Tibial artery (tissue), 4 donors: Measurements from ENCODE around the gene STX19.
"Not testable (repeated sequence)": the region's sequence is repeated elsewhere in the genome, so short reads cannot be mapped to it uniquely, and the experiment has no call there.

Experiments used
- DNase-seq, 2 donors: peaks; one replicate each; pipeline ENCODE4 v3.0.0-alpha.2; 2019
- H3K27ac ChIP-seq, 2 donors: fragments of 200-600 bp; sonication (generic) in 1 of 2; 1 replicate in 1 of 2; 2 replicates in 1 of 2; pipeline ENCODE4 v1.5.1; 2018 to 2019; ENCODE audit warnings: mild to moderate bottlenecking in 1 of 2
- H3K27me3 ChIP-seq, 2 donors: fragments of 200-600 bp; sonication (generic) in 1 of 2; one replicate each; pipeline versions ENCODE4 v1.5.1 to v1.6.0; 2016 to 2019
- H3K36me3 ChIP-seq, 3 donors: fragments of 200-600 bp; sonication (generic) in 2 of 3; one replicate each; pipeline ENCODE4 v1.5.1; 2016 to 2019; ENCODE audit warnings: mild to moderate bottlenecking in 2 of 3
- H3K4me1 ChIP-seq, 4 donors: fragments of 200-600 bp; sonication (generic) in 2 of 4; 1 replicate in 3 of 4; 2 replicates in 1 of 4; pipeline ENCODE4 v1.5.1; 2016 to 2019
- H3K4me3 ChIP-seq, 2 donors: fragments of 200-600 bp; sonication (generic) in 1 of 2; 1 replicate in 1 of 2; 2 replicates in 1 of 2; pipeline ENCODE4 v1.5.1; 2018 to 2019; ENCODE audit warnings: mild to moderate bottlenecking in 2 of 2
- H3K9me3 ChIP-seq, 3 donors: fragments of 200-600 bp; sonication (generic) in 1 of 3; one replicate each; pipeline ENCODE4 v1.5.1; 2016 to 2019
- intact Hi-C: fragments of 100-400 bp; cut with DNase I; formaldehyde crosslinking; loops from one replicate; pipeline ENCODE4 v1.15.0; 2023; ENCODE audit warnings: low total_unique reads
- TF ChIP-seq, protein P1 (sequence below), 2 experiments: fragments of 200-600 bp in 1 of 2; fragments of 450-650 bp in 1 of 2; IDR thresholded peaks; one replicate each; pipeline ENCODE4 v1.5.1; 2017 to 2019; ENCODE audit warnings: antibody characterized with exemption in 2 of 2, mild to moderate bottlenecking in 1 of 2, moderate library complexity in 1 of 2

Gene STX19

DNA sequence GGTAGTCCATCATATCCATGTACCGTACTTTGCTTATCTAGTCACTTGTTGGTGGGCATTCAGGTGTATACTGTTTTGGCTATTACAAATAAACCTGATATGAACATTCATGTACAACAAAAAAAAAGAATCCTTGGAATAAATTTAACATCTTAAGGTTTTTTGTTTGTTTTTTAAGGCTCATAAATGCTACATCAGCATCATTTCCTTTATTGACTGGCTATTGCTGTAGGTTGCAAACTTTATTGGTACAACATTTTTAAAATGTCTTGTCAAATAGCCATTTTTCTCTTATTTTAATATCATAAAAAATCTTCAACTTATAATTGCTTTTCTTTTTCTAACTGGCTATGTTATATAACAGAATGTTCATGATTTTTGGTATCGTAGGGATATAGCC is 18.1 kb upstream of the STX19 start:
- H3K4me1 ChIP-seq, result no peaks in the 10 kb centered on the region
- H3K27ac ChIP-seq, result no peak overlapping the region
- TF ChIP-seq, protein P1, sequence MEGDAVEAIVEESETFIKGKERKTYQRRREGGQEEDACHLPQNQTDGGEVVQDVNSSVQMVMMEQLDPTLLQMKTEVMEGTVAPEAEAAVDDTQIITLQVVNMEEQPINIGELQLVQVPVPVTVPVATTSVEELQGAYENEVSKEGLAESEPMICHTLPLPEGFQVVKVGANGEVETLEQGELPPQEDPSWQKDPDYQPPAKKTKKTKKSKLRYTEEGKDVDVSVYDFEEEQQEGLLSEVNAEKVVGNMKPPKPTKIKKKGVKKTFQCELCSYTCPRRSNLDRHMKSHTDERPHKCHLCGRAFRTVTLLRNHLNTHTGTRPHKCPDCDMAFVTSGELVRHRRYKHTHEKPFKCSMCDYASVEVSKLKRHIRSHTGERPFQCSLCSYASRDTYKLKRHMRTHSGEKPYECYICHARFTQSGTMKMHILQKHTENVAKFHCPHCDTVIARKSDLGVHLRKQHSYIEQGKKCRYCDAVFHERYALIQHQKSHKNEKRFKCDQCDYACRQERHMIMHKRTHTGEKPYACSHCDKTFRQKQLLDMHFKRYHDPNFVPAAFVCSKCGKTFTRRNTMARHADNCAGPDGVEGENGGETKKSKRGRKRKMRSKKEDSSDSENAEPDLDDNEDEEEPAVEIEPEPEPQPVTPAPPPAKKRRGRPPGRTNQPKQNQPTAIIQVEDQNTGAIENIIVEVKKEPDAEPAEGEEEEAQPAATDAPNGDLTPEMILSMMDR (IDR thresholded peaks at IDR 0.05), result no peak
- H3K36me3 ChIP-seq, result peaks cover 12 to 14% (median 14%) of the 10 kb centered on the region in 3 donors
- intact Hi-C loops, result no loop called here
- DNase-seq, result no peak
- H3K4me3 ChIP-seq, result no peak overlapping the region
- no peaks in the 10 kb centered on the region for H3K9me3 ChIP-seq
- no peaks in the 10 kb centered on the region for H3K27me3 ChIP-seq

DNA sequence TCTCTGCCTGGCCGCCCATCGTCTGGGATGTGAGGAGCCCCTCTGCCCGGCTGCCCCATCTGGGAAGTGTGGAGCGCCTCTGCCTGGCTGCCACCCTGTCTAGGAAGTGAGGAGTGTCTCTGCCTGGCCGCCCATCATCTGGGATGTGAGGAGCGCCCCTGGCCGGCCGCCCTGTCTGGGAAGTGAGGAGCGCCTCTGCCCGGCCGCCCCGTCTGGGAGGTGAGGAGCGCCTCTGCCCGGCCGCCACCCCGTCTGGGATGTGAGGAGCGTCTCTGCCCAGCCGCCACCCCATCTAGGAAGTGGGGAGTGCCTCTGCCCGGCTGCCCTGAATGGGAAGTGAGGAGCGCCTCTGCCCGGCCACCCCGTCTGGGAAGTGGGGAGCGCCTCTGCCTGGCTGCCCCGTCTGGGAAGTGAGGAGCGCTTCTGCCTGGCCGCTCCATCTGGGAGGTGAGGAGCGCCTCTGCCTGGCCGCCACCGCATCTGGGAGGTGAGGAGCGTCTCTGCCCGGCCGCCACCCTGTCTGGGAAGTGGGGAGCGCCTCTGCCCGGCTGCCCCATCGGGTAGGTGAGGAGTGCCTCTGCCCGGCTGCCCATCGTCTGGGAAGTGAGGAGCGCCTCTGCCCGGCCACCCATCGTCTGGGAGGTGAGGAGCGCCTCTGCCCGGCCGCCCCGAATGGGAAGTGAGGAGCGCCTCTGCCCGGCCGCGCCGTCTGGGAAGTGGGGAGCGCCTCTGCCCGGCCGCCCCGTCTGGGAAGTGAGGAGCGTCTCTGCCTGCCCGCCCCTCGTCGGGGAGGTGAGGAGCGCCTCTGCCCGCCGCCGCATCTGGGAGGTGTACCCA is 15.9 kb upstream of the STX19 start:
- H3K27ac ChIP-seq, DNase-seq, intact Hi-C loops, H3K9me3 ChIP-seq, H3K4me3 ChIP-seq, H3K4me1 ChIP-seq, H3K27me3 ChIP-seq: not testable (repeated sequence)
- peaks cover 12 to 20% (median 14%) of the 10 kb centered on the region in 3 donors for H3K36me3 ChIP-seq

- no peak for DNase-seq
- intact Hi-C loops, result no loop called here
- no peak overlapping the region for H3K4me3 ChIP-seq
These were observed 14.9 kb upstream of the STX19 start for GRCh38 chr3:94043285-94043684.

DNA sequence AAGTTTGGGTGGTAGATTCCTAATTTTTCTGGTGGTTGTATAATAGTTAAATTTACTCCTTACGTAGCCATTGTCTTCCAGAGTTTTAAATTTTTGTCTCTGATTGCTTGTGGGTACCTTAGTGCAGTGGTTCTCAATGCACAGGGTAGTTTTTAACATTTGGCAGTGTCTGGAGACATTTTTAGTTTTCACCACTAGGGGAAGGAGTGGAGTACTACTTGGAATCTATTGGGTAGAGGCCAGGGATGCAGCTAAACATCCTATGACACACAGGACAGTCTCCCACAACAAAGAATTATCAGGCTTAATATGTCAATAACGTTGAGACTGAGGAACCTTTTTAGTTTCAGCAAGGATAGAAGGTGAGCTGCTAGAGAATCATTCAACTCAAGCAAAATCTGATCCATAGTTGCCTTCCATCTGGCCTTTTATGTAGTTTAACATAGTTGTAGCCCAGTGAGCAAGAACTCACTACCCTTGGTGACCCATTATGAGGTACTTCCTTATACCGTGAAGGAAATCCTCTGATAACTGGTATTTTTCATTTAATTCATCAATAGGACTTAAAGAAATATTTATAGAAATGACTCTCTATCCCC is 8.6 kb upstream of the STX19 start:
- H3K4me3 ChIP-seq, result no peak overlapping the region
- no peak for DNase-seq
- no peaks in the 10 kb centered on the region for H3K9me3 ChIP-seq
- intact Hi-C loops, result no loop called here
- H3K27me3 ChIP-seq, result no peaks in the 10 kb centered on the region
- no peaks in the 10 kb centered on the region for H3K4me1 ChIP-seq
- TF ChIP-seq, protein P1 (IDR thresholded peaks at IDR 0.05), result peak; percentile 22 to 30
- H3K36me3 ChIP-seq, result peaks cover 0 to 11% (median 0%) of the 10 kb centered on the region in 3 donors
- H3K27ac ChIP-seq, result no peak overlapping the region

More at GRCh38 chr3:94043285-94043684, 14.9 kb upstream of the STX19 start:
- Histone ChIP-seq H3K36me3 (peaks cover 12 to 26% (median 14%) of the 10 kb centered on the region in 3 donors), H3K27ac (no peak overlapping the region), H3K9me3 (no peaks in the 10 kb centered on the region), H3K4me1 (no peaks in the 10 kb centered on the region), H3K27me3 (no peaks in the 10 kb centered on the region)
- TF ChIP-seq, protein P1 (IDR thresholded peaks at IDR 0.05), result no peak

DNA sequence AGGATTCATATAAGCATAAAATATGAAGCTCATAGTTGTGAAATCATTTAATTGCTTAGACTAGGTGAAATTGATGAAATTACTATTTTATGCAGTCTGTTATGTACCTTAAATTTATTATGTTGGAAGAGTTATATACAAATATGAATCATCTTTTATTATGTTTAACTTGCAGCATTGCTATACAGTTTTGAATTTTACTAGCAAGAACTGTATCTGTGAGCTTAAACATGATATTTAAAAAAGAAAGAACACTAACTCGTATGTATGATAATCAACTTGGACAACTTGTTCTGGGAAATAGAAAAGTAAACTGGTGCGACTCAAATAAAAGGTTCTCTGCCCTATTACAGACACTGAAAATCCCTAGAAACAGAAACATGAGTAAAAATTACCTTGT is 1.8 kb downstream of the STX19 start:
- Histone ChIP-seq H3K4me1 (peaks cover 0 to 22% (median 0%) of the 10 kb centered on the region in 4 donors), H3K27ac (no peak overlapping the region), H3K27me3 (no peaks in the 10 kb centered on the region), H3K9me3 (no peaks in the 10 kb centered on the region), H3K36me3 (peaks cover 0 to 3% (median 0%) of the 10 kb centered on the region in 3 donors), H3K4me3 (no peak overlapping the region)
- DNase-seq, result no peak
- TF ChIP-seq, protein P1 (IDR thresholded peaks at IDR 0.05), result no peak
- intact Hi-C loops, result no loop called here

GRCh38 chr3:94024385-94024784 is 4.0 kb downstream of the STX19 start:
- H3K4me1 ChIP-seq, result peaks cover 0 to 22% (median 0%) of the 10 kb centered on the region in 4 donors
- peaks cover 0 to 3% (median 0%) of the 10 kb centered on the region in 3 donors for H3K36me3 ChIP-seq
- H3K27me3 ChIP-seq, result no peaks in the 10 kb centered on the region
- peak overlapping the region; percentile 4 to 15 for H3K4me3 ChIP-seq
- no peaks in the 10 kb centered on the region for H3K9me3 ChIP-seq
- peak overlapping the region; percentile 50 to 52 for H3K27ac ChIP-seq
- TF ChIP-seq, protein P1 (IDR thresholded peaks at IDR 0.05), result no peak
- no peak for DNase-seq
- intact Hi-C loops, result no loop called here
